Natural killer cell (primary cell): Measurements from ENCODE around the gene OCIAD2. TPM values are rescaled to one million over a fixed set of nuclear protein-coding genes. Genes with fewer than 3 reads are reported as not detected.

Source experiments
- ATAC-seq, 3 donors: fragments of 150-1000 bp in 2 of 3; fragments of 200-7000 bp in 1 of 3; cut with Tn5 transposase; 1 replicate in 1 of 3; 2 replicates in 2 of 3; pipeline ENCODE4 v1.10.0; 2021; ENCODE audit warnings: mild to moderate bottlenecking in 2 of 3, moderate library complexity in 2 of 3
- DNase-seq, 2 donors: peaks; one replicate each; pipeline versions ENCODE4 v3.0.0 to v3.0.0-alpha.2; 2013 to 2021; ENCODE audit warnings: mixed read lengths in 1 of 2
- H3K27ac ChIP-seq: one replicate; pipeline ENCODE4 v1.5.1; 2013; ENCODE audit warnings: mild to moderate bottlenecking, low read length
- H3K27me3 ChIP-seq: one replicate; pipeline ENCODE4 v1.6.1; 2013; ENCODE audit warnings: low read length; ENCODE audit not compliant: control insufficient read depth, insufficient read depth
- H3K36me3 ChIP-seq: one replicate; pipeline ENCODE4 v1.6.1; 2013; ENCODE audit warnings: low read length; ENCODE audit not compliant: control insufficient read depth, insufficient read depth
- H3K4me1 ChIP-seq: one replicate; pipeline ENCODE4 v1.6.1; 2013; ENCODE audit warnings: low read length; ENCODE audit not compliant: control insufficient read depth, insufficient read depth
- H3K4me3 ChIP-seq: one replicate; pipeline ENCODE4 v1.5.1; 2013; ENCODE audit warnings: low read length
- H3K9me3 ChIP-seq: one replicate; pipeline ENCODE4 v1.6.1; 2013; ENCODE audit warnings: low read length; ENCODE audit not compliant: control insufficient read depth, insufficient read depth
- H3K27ac Mint-ChIP-seq, 2 donors: one replicate each; pipeline ENCODE4 v1.8.0; 2022; ENCODE audit warnings: mild to moderate bottlenecking in 2 of 2, mixed read lengths in 2 of 2, moderate library complexity in 1 of 2
- H3K27me3 Mint-ChIP-seq, 2 donors: one replicate each; pipeline ENCODE4 v1.8.0; 2022; ENCODE audit warnings: low read depth in 2 of 2, mixed read lengths in 2 of 2
- H3K36me3 Mint-ChIP-seq: one replicate; pipeline ENCODE4 v1.8.0; 2022; ENCODE audit warnings: mixed read lengths
- H3K4me1 Mint-ChIP-seq, 2 donors: one replicate each; pipeline ENCODE4 v1.8.0; 2022; ENCODE audit warnings: mixed read lengths in 2 of 2
- H3K4me3 Mint-ChIP-seq: one replicate; pipeline ENCODE4 v1.8.0; 2022; ENCODE audit warnings: mild to moderate bottlenecking, moderate library complexity, mixed read lengths
- H3K9me3 Mint-ChIP-seq, 2 donors: one replicate each; pipeline ENCODE4 v1.8.0; 2022; ENCODE audit warnings: mixed read lengths in 2 of 2
- CTCF ChIP-seq: fragments of 200-600 bp; IDR thresholded peaks from one replicate; pipeline ENCODE4 v1.8.0; 2022; ENCODE audit warnings: antibody characterized with exemption
- WGBS: methylation state at CpG from one replicate; pipeline ENCODE4 v1.1.7; 2013; ENCODE audit warnings: missing lambda C conversion rate; ENCODE audit not compliant: insufficient coverage; 5-methylcytosine and 5-hydroxymethylcytosine counted together
- intact Hi-C: fragments of 100-400 bp; cut with micrococcal nuclease; formaldehyde crosslinking; loops from one replicate; pipeline ENCODE4 v1.14.2; 2022
- total RNA-seq, 4 donors: library from RNA; stranded (reverse); fragments of 120-200 nt in 1 of 4; gene quantifications; one replicate each; pipeline versions ENCODE4 v1.2.3 to v1.2.4, GENCODE V29; 2013 to 2022

OCIAD2 gene
- total RNA-seq, 3 donors from 2014 or later (not counting 1 experiment from before 2014, with no cell fraction given) = 25.8 to 34.3 (median 26.1) TPM

GRCh38 chr4:48944252-48944651 is 37.7 kb upstream of the OCIAD2 start:
- H3K4me1 ChIP-seq = no peaks in the 10 kb centered on the region
- no peaks in the 10 kb centered on the region for H3K4me1 Mint-ChIP-seq
- ATAC-seq (no peak), DNase-seq (no peak)
- no peak overlapping the region for H3K27ac ChIP-seq
- peaks cover 19 to 23% of the 10 kb centered on the region in 2 donors for H3K27me3 Mint-ChIP-seq
- no peak overlapping the region for H3K4me3 Mint-ChIP-seq
- intact Hi-C loops = no loop called here
- no peaks in the 10 kb centered on the region for H3K36me3 Mint-ChIP-seq
- no peaks in the 10 kb centered on the region for H3K9me3 Mint-ChIP-seq
- 79% methylated on average over 8 of the region's 8 CpGs for WGBS
- no peak for TF ChIP-seq CTCF
- no peaks in the 10 kb centered on the region for H3K27me3 ChIP-seq
- H3K36me3 ChIP-seq = no peaks in the 10 kb centered on the region
- H3K4me3 ChIP-seq = no peak overlapping the region
- no peaks in the 10 kb centered on the region for H3K9me3 ChIP-seq
- no peak overlapping the region for H3K27ac Mint-ChIP-seq

GRCh38 chr4:48943387-48943786 is 36.8 kb upstream of the OCIAD2 start:
- Histone ChIP-seq H3K4me1 (no peaks in the 10 kb centered on the region), H3K9me3 (no peaks in the 10 kb centered on the region), H3K27me3 (no peaks in the 10 kb centered on the region), H3K36me3 (no peaks in the 10 kb centered on the region), H3K27ac (no peak overlapping the region), H3K4me3 (no peak overlapping the region)
- Mint-ChIP-seq H3K27ac (no peak overlapping the region), H3K27me3 (peaks cover 18 to 23% of the 10 kb centered on the region in 2 donors), H3K4me1 (no peaks in the 10 kb centered on the region), H3K4me3 (no peak overlapping the region), H3K9me3 (no peaks in the 10 kb centered on the region), H3K36me3 (no peaks in the 10 kb centered on the region)
- WGBS = 91% methylated on average over 1 of the region's 1 CpG
- ATAC-seq (no peak), DNase-seq (no peak)
- TF ChIP-seq CTCF = no peak
- intact Hi-C loops = no loop called here

GRCh38 chr4:48939785-48940184 is 33.2 kb upstream of the OCIAD2 start:
- DNase-seq (no peak), ATAC-seq (no peak)
- Histone ChIP-seq H3K36me3 (no peaks in the 10 kb centered on the region), H3K9me3 (no peaks in the 10 kb centered on the region), H3K4me1 (no peaks in the 10 kb centered on the region), H3K4me3 (no peak overlapping the region), H3K27me3 (no peaks in the 10 kb centered on the region), H3K27ac (no peak overlapping the region)
- no peaks in the 10 kb centered on the region for H3K36me3 Mint-ChIP-seq
- no peaks in the 10 kb centered on the region for H3K4me1 Mint-ChIP-seq
- no peak overlapping the region for H3K27ac Mint-ChIP-seq
- no peak for TF ChIP-seq CTCF
- H3K4me3 Mint-ChIP-seq = no peak overlapping the region
- H3K9me3 Mint-ChIP-seq = peaks cover 0 to 3% of the 10 kb centered on the region in 2 donors
- peaks cover 15 to 23% of the 10 kb centered on the region in 2 donors for H3K27me3 Mint-ChIP-seq
- intact Hi-C loops = no loop called here

GRCh38 chr4:48938831-48939230 is 32.3 kb upstream of the OCIAD2 start:
- Histone ChIP-seq H3K36me3 (no peaks in the 10 kb centered on the region), H3K27ac (no peak overlapping the region), H3K4me3 (no peak overlapping the region), H3K9me3 (no peaks in the 10 kb centered on the region), H3K27me3 (no peaks in the 10 kb centered on the region), H3K4me1 (no peaks in the 10 kb centered on the region)
- TF ChIP-seq CTCF = no peak
- no peak for DNase-seq
- Mint-ChIP-seq H3K27me3 (peaks cover 11 to 23% of the 10 kb centered on the region in 2 donors), H3K36me3 (no peaks in the 10 kb centered on the region), H3K27ac (no peak overlapping the region), H3K9me3 (peaks cover 0 to 3% of the 10 kb centered on the region in 2 donors), H3K4me3 (no peak overlapping the region), H3K4me1 (no peaks in the 10 kb centered on the region)
- ATAC-seq = no peak
- 83% methylated on average over 1 of the region's 3 CpGs for WGBS
- intact Hi-C loops = no loop called here
